B cell (primary cell): ENCODE measurements around the gene SH2D5.

Source experiments
- CTCF ChIP-seq: fragments of 200-600 bp; IDR thresholded peaks from one replicate; pipeline ENCODE4 v1.8.0; 2022; ENCODE audit warnings: antibody characterized with exemption, mild to moderate bottlenecking
- EZH2 ChIP-seq: IDR thresholded peaks from 2 replicates; pipeline ENCODE4 v1.6.1; 2012; ENCODE audit warnings: borderline replicate concordance, low read depth, mild to moderate bottlenecking, moderate library complexity, low read length; ENCODE audit not compliant: insufficient read depth, poor library complexity, severe bottlenecking

- no peak for TF ChIP-seq CTCF
- no peak for TF ChIP-seq EZH2
Observed at GRCh38 chr1:20684651-20685050, 47.9 kb downstream of the SH2D5 start.
